Subcutaneous adipose tissue (tissue), 4 donors: ENCODE measurements around the gene IL17D. TPM values are rescaled to one million over a fixed set of nuclear protein-coding genes. Genes with fewer than 3 reads are reported as not detected.

Source experiments
- total RNA-seq, 4 donors: library from RNA; depleted of rRNA; stranded (reverse); fragments of >200 nt; gene quantifications; one replicate each; pipeline ENCODE4 v1.1.0, GENCODE V29; 2016
- TF ChIP-seq, protein P1 (sequence below): fragments of 450-650 bp; IDR thresholded peaks from one replicate; pipeline ENCODE4 v1.5.1; 2016; ENCODE audit warnings: low read depth, mild to moderate bottlenecking, control low read depth, antibody characterized with exemption, moderate library complexity

Gene IL17D
- total RNA-seq, 4 donors from 2014 or later, result 0.98 to 7.0 (median 3.3) TPM

DNA sequence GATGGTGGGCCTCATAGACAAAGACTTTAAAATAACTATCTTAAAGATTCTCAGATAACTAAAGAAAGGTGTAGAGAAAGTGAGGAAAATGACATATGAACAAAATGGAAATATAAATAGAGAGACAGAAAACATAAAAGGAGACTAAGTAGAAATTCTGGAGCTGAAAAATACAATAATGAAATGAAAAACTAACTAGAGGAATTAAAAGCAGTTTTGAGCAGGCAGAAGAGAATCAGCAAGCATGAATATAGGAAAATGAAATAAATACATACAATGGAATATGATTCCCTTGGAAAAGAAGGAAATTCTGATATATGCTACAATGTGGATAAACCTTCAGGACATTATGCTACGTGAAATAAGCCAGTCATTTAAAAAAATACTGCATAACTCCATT lies 66.3 kb downstream of the IL17D start:
- TF ChIP-seq, protein P1, sequence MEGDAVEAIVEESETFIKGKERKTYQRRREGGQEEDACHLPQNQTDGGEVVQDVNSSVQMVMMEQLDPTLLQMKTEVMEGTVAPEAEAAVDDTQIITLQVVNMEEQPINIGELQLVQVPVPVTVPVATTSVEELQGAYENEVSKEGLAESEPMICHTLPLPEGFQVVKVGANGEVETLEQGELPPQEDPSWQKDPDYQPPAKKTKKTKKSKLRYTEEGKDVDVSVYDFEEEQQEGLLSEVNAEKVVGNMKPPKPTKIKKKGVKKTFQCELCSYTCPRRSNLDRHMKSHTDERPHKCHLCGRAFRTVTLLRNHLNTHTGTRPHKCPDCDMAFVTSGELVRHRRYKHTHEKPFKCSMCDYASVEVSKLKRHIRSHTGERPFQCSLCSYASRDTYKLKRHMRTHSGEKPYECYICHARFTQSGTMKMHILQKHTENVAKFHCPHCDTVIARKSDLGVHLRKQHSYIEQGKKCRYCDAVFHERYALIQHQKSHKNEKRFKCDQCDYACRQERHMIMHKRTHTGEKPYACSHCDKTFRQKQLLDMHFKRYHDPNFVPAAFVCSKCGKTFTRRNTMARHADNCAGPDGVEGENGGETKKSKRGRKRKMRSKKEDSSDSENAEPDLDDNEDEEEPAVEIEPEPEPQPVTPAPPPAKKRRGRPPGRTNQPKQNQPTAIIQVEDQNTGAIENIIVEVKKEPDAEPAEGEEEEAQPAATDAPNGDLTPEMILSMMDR, result no peak

Other genes starting within 250 kb of the IL17D start
- gene CRYL1, start 177.8 kb upstream of the IL17D start, total RNA-seq, result 10 to 100 TPM; 39.1 to 63.6 (median 54.2) TPM
- gene IFT88, start 136.5 kb upstream of the IL17D start, total RNA-seq, result 10 to 100 TPM; 11.4 to 22.0 (median 13.3) TPM
- gene EEF1AKMT1, start 70.3 kb downstream of the IL17D start, total RNA-seq, result 10 to 100 TPM in 1 of 4 donors, 1 to 10 TPM in 3; 8.1 to 26.9 (median 9.1) TPM
- 10 to 100 TPM; 13.2 to 17.9 (median 14.9) TPM for gene XPO4, start 199.0 kb downstream of the IL17D start, total RNA-seq